ENCODE results near the gene PLOD2. TPM values are rescaled to one million over a fixed set of nuclear protein-coding genes. Genes with fewer than 3 reads are reported as not detected.

The PLOD2 gene
- total and polyA plus RNA-seq, 12 donors = 12.5 to 44.6 (median 16.8) TPM

DNA sequence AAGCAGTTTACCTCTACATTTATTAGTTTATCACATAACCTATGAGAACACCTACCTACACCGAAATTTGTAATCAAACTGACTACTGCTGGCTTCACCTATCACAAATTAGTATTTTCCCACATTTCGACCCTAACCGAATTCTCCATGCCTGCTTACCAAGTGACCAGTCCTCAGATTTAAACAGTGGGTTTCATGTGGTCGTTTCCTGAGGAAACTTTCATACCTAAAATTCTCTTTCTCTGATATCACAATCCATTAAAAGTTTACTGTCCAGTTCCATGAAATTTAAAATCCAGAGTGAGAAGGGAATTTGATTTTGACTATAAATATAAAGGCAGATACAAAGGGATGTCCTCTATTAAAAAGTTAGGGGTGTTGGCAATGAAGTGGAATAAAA lies 1.9 kb downstream of the PLOD2 start:
- intact Hi-C loops (cut with DNase I) = loop anchor here in 1 of 10 donors (5.0 kb wide), 1 partner anchor 67 kb away; no protein-coding TSS in a partner anchor
- no peak for ATAC-seq
- Histone ChIP-seq H3K27ac (peak overlapping the region; percentile 89 to 98 (median 94)), H3K9me3 (no peaks in the 10 kb centered on the region), H3K36me3 (no peaks in the 10 kb centered on the region), H3K4me3 (peak overlapping the region in 8 of 10 donors; percentile 61 to 88 (median 76)), H3K4me1 (peaks cover 0 to 73% (median 60%) of the 10 kb centered on the region in 9 donors), H3K27me3 (peaks cover 0 to 32% (median 0%) of the 10 kb centered on the region in 7 donors)
- TF ChIP-seq, protein P1, sequence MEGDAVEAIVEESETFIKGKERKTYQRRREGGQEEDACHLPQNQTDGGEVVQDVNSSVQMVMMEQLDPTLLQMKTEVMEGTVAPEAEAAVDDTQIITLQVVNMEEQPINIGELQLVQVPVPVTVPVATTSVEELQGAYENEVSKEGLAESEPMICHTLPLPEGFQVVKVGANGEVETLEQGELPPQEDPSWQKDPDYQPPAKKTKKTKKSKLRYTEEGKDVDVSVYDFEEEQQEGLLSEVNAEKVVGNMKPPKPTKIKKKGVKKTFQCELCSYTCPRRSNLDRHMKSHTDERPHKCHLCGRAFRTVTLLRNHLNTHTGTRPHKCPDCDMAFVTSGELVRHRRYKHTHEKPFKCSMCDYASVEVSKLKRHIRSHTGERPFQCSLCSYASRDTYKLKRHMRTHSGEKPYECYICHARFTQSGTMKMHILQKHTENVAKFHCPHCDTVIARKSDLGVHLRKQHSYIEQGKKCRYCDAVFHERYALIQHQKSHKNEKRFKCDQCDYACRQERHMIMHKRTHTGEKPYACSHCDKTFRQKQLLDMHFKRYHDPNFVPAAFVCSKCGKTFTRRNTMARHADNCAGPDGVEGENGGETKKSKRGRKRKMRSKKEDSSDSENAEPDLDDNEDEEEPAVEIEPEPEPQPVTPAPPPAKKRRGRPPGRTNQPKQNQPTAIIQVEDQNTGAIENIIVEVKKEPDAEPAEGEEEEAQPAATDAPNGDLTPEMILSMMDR (IDR thresholded peaks at IDR 0.05) = no peak
- no peak for DNase-seq
- WGBS, 2 donors = 29 to 47% methylated on average over 4 of the region's 4 CpGs

DNA sequence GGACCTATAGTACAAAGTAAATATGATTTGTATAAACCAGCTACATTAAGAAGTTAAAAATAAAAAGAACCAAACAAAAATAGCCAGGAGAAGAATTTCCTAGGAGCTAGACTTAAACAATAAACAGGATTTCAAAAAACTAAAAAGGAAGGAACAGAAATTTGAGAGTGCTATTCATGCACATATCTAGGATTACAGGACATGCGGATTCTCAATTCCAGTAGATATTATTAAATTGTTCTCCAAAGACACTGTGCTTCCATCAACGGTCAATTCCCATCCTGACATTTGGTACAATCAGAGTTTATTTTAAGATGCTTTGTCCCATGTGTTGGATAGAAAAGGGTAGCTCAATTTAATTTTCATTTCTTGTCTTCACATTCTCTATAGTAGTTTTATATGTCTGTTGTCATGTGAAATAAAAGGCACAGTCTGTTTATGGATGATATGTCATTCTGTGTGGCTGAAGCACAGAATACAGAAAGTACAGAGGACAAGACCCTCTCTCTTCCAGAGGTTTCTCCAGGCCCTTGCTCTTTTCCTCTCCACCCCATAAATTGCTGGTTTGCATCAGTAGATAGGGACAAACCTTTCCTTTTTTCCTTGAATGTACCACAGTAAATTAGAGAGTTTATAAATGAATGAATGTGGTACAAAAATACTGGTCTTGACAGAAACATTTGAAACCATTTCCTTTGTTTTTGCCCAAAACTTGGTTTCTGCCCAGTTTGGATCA lies 3.5 kb downstream of the PLOD2 start:
- no peak for DNase-seq
- peaks cover 0 to 27% (median 0%) of the 10 kb centered on the region in 7 donors for H3K27me3 ChIP-seq
- peaks cover 0 to 6% (median 0%) of the 10 kb centered on the region in 9 donors for H3K36me3 ChIP-seq
- TF ChIP-seq, protein P1 (IDR thresholded peaks at IDR 0.05) = no peak
- intact Hi-C loops (cut with DNase I) = loop anchor here in 1 of 10 donors (5.0 kb wide), 1 partner anchor 65 kb away; no protein-coding TSS in a partner anchor
- no peak for ATAC-seq
- peaks cover 0 to 82% (median 64%) of the 10 kb centered on the region in 9 donors for H3K4me1 ChIP-seq
- H3K9me3 ChIP-seq = no peaks in the 10 kb centered on the region
- WGBS, 2 donors = 30 to 32% methylated on average over 2 of the region's 2 CpGs
- H3K27ac ChIP-seq = peak overlapping the region; percentile 73 to 98 (median 93)
- H3K4me3 ChIP-seq = peak overlapping the region in 6 of 10 donors; percentile 5 to 74 (median 25)

DNA sequence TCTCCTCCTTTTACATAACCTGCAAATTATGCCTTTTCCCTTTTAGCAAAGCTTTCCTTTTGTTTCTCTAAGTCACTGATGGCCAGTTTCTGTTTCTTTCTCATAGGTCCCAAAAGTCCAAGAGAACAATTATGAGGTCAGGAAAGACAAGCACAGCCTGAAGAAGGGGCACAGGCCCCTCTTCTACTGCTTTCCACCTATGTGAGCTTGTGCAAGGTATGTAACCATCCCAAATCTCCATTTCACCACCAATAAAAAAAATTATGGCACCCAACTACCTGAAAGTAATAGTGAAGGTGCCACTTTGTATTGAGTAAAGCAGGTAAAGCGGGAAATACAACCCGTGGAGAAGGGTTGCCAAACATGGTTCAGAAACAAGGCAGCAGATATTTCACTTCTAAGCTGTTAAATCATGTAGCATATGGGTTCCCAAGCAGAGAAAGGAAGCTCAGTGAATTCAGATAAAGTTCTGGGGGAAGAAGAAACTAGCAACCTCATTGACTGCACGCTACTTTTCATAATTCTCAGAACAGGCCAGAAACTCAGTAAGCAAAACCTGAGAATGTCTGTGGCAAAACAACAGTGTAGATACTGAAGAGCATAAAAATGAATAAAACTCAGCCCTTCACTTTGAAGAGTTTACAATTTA lies 4.2 kb downstream of the PLOD2 start:
- ATAC-seq (no peak), DNase-seq (no peak)
- Histone ChIP-seq H3K36me3 (peaks cover 0 to 7% (median 0%) of the 10 kb centered on the region in 9 donors), H3K9me3 (no peaks in the 10 kb centered on the region), H3K4me3 (peak overlapping the region in 9 of 10 donors; percentile 10 to 74 (median 24)), H3K4me1 (peaks cover 0 to 82% (median 57%) of the 10 kb centered on the region in 9 donors), H3K27me3 (peaks cover 0 to 20% (median 0%) of the 10 kb centered on the region in 7 donors), H3K27ac (peak overlapping the region; percentile 73 to 98 (median 93))
- intact Hi-C loops (cut with DNase I) = loop anchor here in 1 of 10 donors (5.0 kb wide), 1 partner anchor 64 kb away; no protein-coding TSS in a partner anchor
- WGBS, 2 donors = 28 to 55% methylated on average over 3 of the region's 3 CpGs
- TF ChIP-seq, protein P1 (IDR thresholded peaks at IDR 0.05) = no peak

DNA sequence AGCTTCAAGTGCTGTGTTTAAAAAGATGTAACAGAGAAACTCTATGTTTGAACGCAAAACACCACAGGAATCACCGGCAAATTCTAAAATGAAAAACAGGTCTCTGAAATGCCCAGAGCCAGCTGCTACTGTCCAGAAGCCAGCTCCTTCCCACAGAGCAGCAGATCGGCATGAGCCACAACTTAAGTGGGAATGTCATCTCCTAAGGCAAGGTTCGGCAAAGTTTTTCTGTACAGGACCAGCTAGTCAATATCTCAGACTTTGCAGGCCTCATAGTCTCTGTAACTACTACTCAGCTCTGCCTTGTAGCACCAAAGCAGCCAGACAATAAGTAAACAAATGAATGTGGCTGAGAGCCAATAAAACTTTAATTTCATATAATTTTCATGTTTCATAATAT lies 4.9 kb downstream of the PLOD2 start:
- ATAC-seq (peak in 3 of 8 donors; percentile 29 to 45 (median 30)), DNase-seq (no peak)
- no peaks in the 10 kb centered on the region for H3K9me3 ChIP-seq
- H3K4me3 ChIP-seq = peak overlapping the region in 9 of 10 donors; percentile 10 to 74 (median 24)
- TF ChIP-seq, protein P1 (IDR thresholded peaks at IDR 0.05) = no peak
- peaks cover 0 to 13% (median 0%) of the 10 kb centered on the region in 9 donors for H3K36me3 ChIP-seq
- peaks cover 0 to 13% (median 0%) of the 10 kb centered on the region in 7 donors for H3K27me3 ChIP-seq
- peaks cover 0 to 81% (median 55%) of the 10 kb centered on the region in 9 donors for H3K4me1 ChIP-seq
- intact Hi-C loops (cut with DNase I) = loop anchor here in 1 of 10 donors (5.0 kb wide), 1 partner anchor 64 kb away; no protein-coding TSS in a partner anchor
- 15 to 20% methylated on average over 4 of the region's 4 CpGs for WGBS, 2 donors
- H3K27ac ChIP-seq = peak overlapping the region; percentile 73 to 98 (median 93)
